Lung (tissue), 12 donors: ENCODE data around the gene TMEM59L. TPM values are rescaled to one million over a fixed set of nuclear protein-coding genes. Genes with fewer than 3 reads are reported as not detected.
A peak's percentile ranks its signal among the peaks of the same experiment; 100 is the strongest.
"Not testable (repeated sequence)": the region's sequence is repeated elsewhere in the genome, so short reads cannot be mapped to it uniquely, and the experiment has no call there.

ENCODE experiments used
- ATAC-seq: fragments of 200-7000 bp; cut with Tn5 transposase; one replicate; pipeline ENCODE4 v1.9.1; 2020; ENCODE audit warnings: moderate number of reproducible peaks; ENCODE audit not compliant: insufficient read depth, low FRiP score
- DNase-seq, 3 donors: peaks; one replicate each; pipeline ENCODE4 v3.0.0-alpha.2; 2013 to 2017
- H3K27ac ChIP-seq, 2 donors: one replicate each; pipeline ENCODE4 v1.5.1; 2013; ENCODE audit warnings: mild to moderate bottlenecking in 2 of 2, moderate library complexity in 2 of 2, control low read depth in 1 of 2, inconsistent platforms in 1 of 2, low read depth in 1 of 2, low read length in 1 of 2
- H3K27me3 ChIP-seq, 3 donors: one replicate each; pipeline ENCODE4 v1.5.1; 2013; ENCODE audit warnings: low read length in 2 of 3; ENCODE audit not compliant: control insufficient read depth in 3 of 3, insufficient read depth in 3 of 3
- H3K36me3 ChIP-seq, 4 donors: one replicate each; pipeline ENCODE4 v1.5.1; 2013; ENCODE audit warnings: low read length in 4 of 4, mild to moderate bottlenecking in 1 of 4, moderate library complexity in 1 of 4; ENCODE audit not compliant: control insufficient read depth in 4 of 4, insufficient read depth in 4 of 4
- H3K4me1 ChIP-seq, 5 donors: one replicate each; pipeline ENCODE4 v1.5.1; 2013; ENCODE audit warnings: low read length in 5 of 5, mild to moderate bottlenecking in 2 of 5, moderate library complexity in 1 of 5; ENCODE audit not compliant: control insufficient read depth in 5 of 5, insufficient read depth in 5 of 5
- H3K4me3 ChIP-seq: one replicate; pipeline ENCODE4 v1.5.1; 2013; ENCODE audit warnings: mild to moderate bottlenecking, control low read depth, moderate library complexity
- H3K9ac ChIP-seq, 2 donors: one replicate each; pipeline ENCODE4 v1.5.1; 2013; ENCODE audit warnings: low read length in 2 of 2, control low read depth in 1 of 2; ENCODE audit not compliant: insufficient read depth in 1 of 2
- H3K9me3 ChIP-seq, 4 donors: one replicate each; pipeline ENCODE4 v1.5.1; 2013; ENCODE audit warnings: low read length in 3 of 4, mild to moderate bottlenecking in 1 of 4, moderate library complexity in 1 of 4; ENCODE audit not compliant: control insufficient read depth in 4 of 4, insufficient read depth in 3 of 4
- CTCF ChIP-seq: IDR thresholded peaks from 2 replicates; pipeline ENCODE4 v1.5.1; 2012; ENCODE audit warnings: mild to moderate bottlenecking; ENCODE audit errors: control extremely low read depth, extremely low read depth
- WGBS, 2 donors: extraction: QIAGEN DNeasy Blood & Tissue Kit; methylation state at CpG; one replicate each; pipeline ENCODE4 v1.1.7; 2013; 5-methylcytosine and 5-hydroxymethylcytosine counted together
- polyA plus RNA-seq, 2 donors: library from polyadenylated mRNA; stranded (reverse); fragments of 200-250 nt; gene quantifications; one replicate each; pipeline ENCODE4 v1.2.1, GENCODE V29; 2013
- total RNA-seq, 2 donors: library from RNA; depleted of rRNA in 1 of 2; stranded (reverse); fragments of >200 nt in 1 of 2; gene quantifications; one replicate each; pipeline ENCODE4 v1.2.1, GENCODE V29; 2014 to 2021
- donor health status: control.
- donor health status: control.
- donor health status: Bipolar disorder and iron deficiency.
- donor health status: healthy.
- donor health status: DM: yes; HTN: yes; CAD: no.

Gene TMEM59L
- total and polyA plus RNA-seq, 4 donors, result 0.49 to 2.8 (median 1.4) TPM

- WGBS, 2 donors, result 76 to 78% methylated on average over 40 of the region's 40 CpGs
- TF ChIP-seq CTCF, result no peak
- Histone ChIP-seq H3K9me3 (no peaks in the 10 kb centered on the region), H3K9ac (peak overlapping the region in 1 of 2 donors; percentile 59), H3K36me3 (peaks cover 0 to 7% (median 5%) of the 10 kb centered on the region in 4 donors), H3K4me3 (no peak overlapping the region), H3K27me3 (peaks cover 0 to 8% (median 7%) of the 10 kb centered on the region in 3 donors), H3K4me1 (peaks cover 0 to 28% (median 11%) of the 10 kb centered on the region in 5 donors), H3K27ac (no peak overlapping the region)
- DNase-seq (peak; percentile 83 to 88 (median 84)), ATAC-seq (no peak)
These were observed 22.1 kb upstream of the TMEM59L start for GRCh38 chr19:18590273-18591272.

GRCh38 chr19:18591735-18592385, 20.8 kb upstream of the TMEM59L start:
- no peak for TF ChIP-seq CTCF
- peaks cover 0 to 7% (median 5%) of the 10 kb centered on the region in 4 donors for H3K36me3 ChIP-seq
- no peak for DNase-seq
- H3K9ac ChIP-seq, result no peak overlapping the region
- H3K27ac ChIP-seq, result no peak overlapping the region
- H3K27me3 ChIP-seq, result peaks cover 0 to 13% (median 10%) of the 10 kb centered on the region in 3 donors
- no peak for ATAC-seq
- no peak overlapping the region for H3K4me3 ChIP-seq
- 94 to 97% methylated on average over 22 of the region's 22 CpGs for WGBS, 2 donors
- H3K4me1 ChIP-seq, result peaks cover 0 to 28% (median 11%) of the 10 kb centered on the region in 5 donors
- no peaks in the 10 kb centered on the region for H3K9me3 ChIP-seq

- H3K27ac ChIP-seq, H3K9me3 ChIP-seq, H3K36me3 ChIP-seq, H3K9ac ChIP-seq, DNase-seq, H3K4me3 ChIP-seq, ATAC-seq: not testable (repeated sequence)
- peaks cover 0 to 14% (median 12%) of the 10 kb centered on the region in 3 donors for H3K27me3 ChIP-seq
- H3K4me1 ChIP-seq, result peaks cover 0 to 28% (median 11%) of the 10 kb centered on the region in 5 donors
- 87 to 94% methylated on average over 5 of the region's 5 CpGs for WGBS, 2 donors
These were observed 19.9 kb upstream of the TMEM59L start for GRCh38 chr19:18592732-18593131.
